ENCODE measurements around the gene ZMYND11.
"Not testable (repeated sequence)": the region's sequence is repeated elsewhere in the genome, so short reads cannot be mapped to it uniquely, and the experiment has no call there.

The ZMYND11 gene

DNA sequence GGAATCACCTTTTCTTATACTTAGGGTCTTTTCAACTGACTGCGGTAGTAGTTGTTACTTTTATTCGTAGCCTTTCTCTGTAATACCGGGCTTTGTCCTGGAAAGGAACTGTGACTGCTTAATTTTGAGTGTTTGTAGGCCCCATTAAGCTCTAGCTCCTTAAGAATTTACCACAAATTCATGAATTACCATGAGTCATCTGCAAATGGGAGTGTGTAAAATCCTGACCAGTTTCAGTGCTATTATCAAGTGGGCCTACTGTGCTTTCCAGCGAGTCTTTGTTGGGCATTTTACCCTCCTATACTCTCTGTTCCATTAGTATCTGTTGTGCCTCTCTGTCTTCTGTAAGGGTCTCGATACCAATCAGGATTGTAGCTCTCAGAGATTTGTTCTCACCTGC lies 49.7 kb downstream of the ZMYND11 start:
- Histone ChIP-seq H3K36me3 (ENCODE audit: control insufficient read depth, insufficient read depth, low read length) (no peaks in the 10 kb centered on the region; the same call in 1 of the 2 replicates), H3K27me3 (replicated peaks; ENCODE audit: control insufficient read depth, insufficient read depth, low read length) (no peaks in the 10 kb centered on the region), H3K4me3 (replicated peaks; ENCODE audit: low read depth, low read length) (no peak overlapping the region)
- no peak for DNase-seq (ENCODE audit: extremely low read depth, insufficient read length)
- TF ChIP-seq, protein P1, sequence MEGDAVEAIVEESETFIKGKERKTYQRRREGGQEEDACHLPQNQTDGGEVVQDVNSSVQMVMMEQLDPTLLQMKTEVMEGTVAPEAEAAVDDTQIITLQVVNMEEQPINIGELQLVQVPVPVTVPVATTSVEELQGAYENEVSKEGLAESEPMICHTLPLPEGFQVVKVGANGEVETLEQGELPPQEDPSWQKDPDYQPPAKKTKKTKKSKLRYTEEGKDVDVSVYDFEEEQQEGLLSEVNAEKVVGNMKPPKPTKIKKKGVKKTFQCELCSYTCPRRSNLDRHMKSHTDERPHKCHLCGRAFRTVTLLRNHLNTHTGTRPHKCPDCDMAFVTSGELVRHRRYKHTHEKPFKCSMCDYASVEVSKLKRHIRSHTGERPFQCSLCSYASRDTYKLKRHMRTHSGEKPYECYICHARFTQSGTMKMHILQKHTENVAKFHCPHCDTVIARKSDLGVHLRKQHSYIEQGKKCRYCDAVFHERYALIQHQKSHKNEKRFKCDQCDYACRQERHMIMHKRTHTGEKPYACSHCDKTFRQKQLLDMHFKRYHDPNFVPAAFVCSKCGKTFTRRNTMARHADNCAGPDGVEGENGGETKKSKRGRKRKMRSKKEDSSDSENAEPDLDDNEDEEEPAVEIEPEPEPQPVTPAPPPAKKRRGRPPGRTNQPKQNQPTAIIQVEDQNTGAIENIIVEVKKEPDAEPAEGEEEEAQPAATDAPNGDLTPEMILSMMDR (IDR thresholded peaks at IDR 0.05; ENCODE audit: insufficient read depth, low read length, poor library complexity, severe bottlenecking): no peak

DNA sequence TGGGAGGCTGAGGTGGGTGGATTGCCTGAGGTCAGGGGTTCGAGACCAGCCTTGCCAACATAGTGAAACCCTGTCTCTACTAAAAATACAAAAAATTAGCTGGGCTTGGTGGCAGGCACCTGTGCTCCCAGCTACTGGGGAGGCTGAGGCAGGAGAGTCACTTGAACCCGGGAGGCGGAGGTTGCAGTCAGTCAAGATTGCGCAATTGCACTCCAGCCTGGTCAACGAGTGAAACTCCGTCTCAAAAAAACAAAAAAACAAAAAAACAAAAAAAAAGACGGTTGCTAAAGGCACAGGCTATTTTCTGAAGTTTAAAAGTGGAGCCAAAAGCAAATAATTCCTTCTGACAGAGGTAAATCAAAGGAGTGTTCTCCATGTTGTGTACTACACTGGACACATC lies 50.3 kb downstream of the ZMYND11 start:
- H3K4me3 ChIP-seq (replicated peaks; ENCODE audit: low read depth, low read length); H3K36me3 ChIP-seq (ENCODE audit: control insufficient read depth, insufficient read depth, low read length); H3K27me3 ChIP-seq (replicated peaks; ENCODE audit: control insufficient read depth, insufficient read depth, low read length); DNase-seq (ENCODE audit: extremely low read depth, insufficient read length): not testable (repeated sequence)

DNA sequence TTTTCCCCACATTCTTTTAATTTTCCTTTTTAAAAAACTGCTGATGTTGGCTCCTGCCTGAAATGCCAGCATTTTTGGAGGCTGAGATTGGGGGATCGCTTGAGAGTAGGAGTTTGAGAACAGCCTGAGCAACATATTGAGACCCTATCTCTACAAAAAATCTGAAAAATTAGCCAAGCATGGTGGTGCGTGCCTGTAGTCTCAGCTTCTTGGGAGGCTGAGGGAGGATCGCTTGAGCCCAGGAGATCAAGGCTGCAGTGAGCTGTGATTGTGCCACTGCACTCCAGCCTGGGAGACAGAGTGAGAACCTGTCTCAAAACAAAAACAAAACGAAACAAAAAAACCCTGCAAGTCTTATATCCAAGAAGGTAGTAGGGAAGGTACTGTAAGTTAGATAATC lies 51.7 kb downstream of the ZMYND11 start:
- Histone ChIP-seq H3K36me3 (ENCODE audit: control insufficient read depth, insufficient read depth, low read length) (no peaks in the 10 kb centered on the region), H3K27me3 (replicated peaks; ENCODE audit: control insufficient read depth, insufficient read depth, low read length) (no peaks in the 10 kb centered on the region), H3K4me3 (replicated peaks; ENCODE audit: low read depth, low read length) (no peak overlapping the region)
- DNase-seq (ENCODE audit: extremely low read depth, insufficient read length): no peak
- TF ChIP-seq, protein P1 (IDR thresholded peaks at IDR 0.05; ENCODE audit: insufficient read depth, low read length, poor library complexity, severe bottlenecking): no peak

DNA sequence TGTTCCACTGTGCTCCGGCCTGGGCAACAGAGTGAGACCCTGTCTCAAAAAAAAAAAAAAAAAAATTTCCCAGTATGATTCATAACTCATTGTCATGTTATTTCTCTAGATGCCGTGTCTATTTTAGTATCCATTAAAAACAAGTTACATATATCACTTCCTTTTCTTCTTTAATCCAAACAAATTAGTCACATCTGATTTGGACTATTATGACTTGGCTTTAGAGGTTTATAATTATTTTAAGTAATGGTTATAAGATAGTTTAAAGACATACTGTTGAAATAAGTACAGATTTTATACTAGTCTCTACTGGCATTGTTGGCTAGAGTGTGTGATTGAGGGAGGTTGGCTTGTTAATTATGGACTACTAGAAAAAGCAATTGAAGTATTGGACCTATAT lies 53.3 kb downstream of the ZMYND11 start:
- H3K4me3 ChIP-seq (replicated peaks; ENCODE audit: low read depth, low read length): no peak overlapping the region
- no peaks in the 10 kb centered on the region for H3K27me3 ChIP-seq (replicated peaks; ENCODE audit: control insufficient read depth, insufficient read depth, low read length)
- DNase-seq (ENCODE audit: extremely low read depth, insufficient read length): no peak
- no peaks in the 10 kb centered on the region for H3K36me3 ChIP-seq (ENCODE audit: control insufficient read depth, insufficient read depth, low read length)
- TF ChIP-seq, protein P1 (IDR thresholded peaks at IDR 0.05; ENCODE audit: insufficient read depth, low read length, poor library complexity, severe bottlenecking): no peak

DNA sequence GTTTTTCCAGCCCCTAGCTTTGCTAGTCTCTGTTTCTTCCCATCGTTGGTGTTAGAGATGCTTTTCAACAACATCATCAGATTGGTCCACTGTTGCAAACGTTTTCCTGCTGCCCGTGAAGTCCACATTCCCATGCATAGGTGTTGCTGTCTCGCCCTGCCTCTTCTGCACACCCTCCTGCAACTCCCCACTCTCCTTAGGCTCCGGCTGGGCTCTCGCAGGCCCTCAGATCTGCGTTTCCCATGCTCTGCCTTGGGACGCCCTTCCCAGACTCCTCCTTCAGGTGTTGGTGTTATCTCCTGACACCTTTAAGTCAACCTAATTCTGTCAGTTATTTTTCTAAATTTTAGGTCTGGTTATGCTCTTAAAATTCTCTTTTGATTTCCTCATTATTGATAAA lies 55.0 kb downstream of the ZMYND11 start:
- H3K36me3 ChIP-seq (ENCODE audit: control insufficient read depth, insufficient read depth, low read length): no peaks in the 10 kb centered on the region
- TF ChIP-seq, protein P1 (IDR thresholded peaks at IDR 0.05; ENCODE audit: insufficient read depth, low read length, poor library complexity, severe bottlenecking): no peak
- no peak overlapping the region for H3K4me3 ChIP-seq (replicated peaks; ENCODE audit: low read depth, low read length)
- DNase-seq (ENCODE audit: extremely low read depth, insufficient read length): no peak
- H3K27me3 ChIP-seq (replicated peaks; ENCODE audit: control insufficient read depth, insufficient read depth, low read length): no peaks in the 10 kb centered on the region

DNA sequence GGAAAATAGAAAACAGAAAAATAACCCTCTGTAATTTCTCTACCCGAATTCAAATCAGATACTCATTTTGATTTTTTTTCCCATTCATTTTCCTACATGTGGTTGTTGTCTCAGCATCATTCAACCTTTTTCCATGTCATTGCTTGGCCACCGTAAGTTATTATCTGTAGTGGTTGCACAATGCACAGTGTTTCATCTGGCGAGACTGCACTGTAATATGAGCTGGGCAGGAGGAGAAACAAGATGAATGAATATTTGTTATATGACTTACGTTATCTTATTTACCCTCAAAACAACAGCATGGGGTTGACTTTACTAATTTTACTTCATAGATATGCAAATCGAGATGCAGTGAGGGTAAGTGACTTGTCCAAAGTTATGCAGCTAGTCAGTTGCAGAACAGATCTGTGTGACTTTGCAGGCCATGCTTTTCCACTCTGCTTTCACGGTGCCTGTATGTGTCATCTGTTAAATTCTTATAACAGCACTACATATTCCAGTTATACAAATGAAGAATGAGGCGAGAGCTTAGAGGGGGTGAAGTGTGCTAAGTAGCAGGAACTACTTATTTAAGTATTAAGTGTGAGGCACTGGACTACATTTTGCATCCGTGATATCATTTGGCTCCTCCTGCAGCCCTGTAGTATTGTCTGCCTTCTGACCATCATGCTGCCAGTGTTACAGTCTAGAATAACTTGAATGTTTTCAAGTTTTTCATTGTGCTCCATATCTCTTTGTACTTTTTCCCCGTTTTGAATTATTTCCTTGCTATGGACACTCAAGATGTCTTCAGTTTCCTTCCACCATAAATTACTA lies 56.7 kb downstream of the ZMYND11 start:
- Histone ChIP-seq H3K27me3 (replicated peaks; ENCODE audit: control insufficient read depth, insufficient read depth, low read length) (no peaks in the 10 kb centered on the region), H3K36me3 (ENCODE audit: control insufficient read depth, insufficient read depth, low read length) (no peaks in the 10 kb centered on the region), H3K4me3 (replicated peaks; ENCODE audit: low read depth, low read length) (no peak overlapping the region)
- TF ChIP-seq, protein P1 (IDR thresholded peaks at IDR 0.05; ENCODE audit: insufficient read depth, low read length, poor library complexity, severe bottlenecking): no peak
- DNase-seq (ENCODE audit: extremely low read depth, insufficient read length): no peak

Data from GM06990 (cell line).